ENCODE results near the gene TRMT2B.

TRMT2B gene

DNA sequence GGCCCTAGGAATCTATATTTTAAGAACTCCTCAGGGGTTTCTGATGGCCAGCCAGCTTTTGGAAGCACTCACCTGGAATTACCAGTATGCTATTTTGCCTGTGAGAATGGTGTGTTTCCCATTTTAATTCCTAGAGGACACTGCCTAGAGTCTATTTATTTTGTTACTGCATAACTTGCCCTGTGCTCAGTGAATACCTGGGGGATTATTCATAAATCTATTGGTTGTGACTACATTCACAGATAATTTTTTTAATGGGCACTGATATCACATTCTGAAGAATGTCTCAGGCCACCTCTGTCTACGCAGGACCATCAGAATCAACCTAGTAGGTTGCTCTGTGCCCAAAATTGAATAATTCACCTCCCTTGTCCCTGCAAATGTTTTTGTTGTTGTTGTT, 75.7 kb downstream of the TRMT2B start:
- no peak overlapping the region for H3K27ac ChIP-seq
- TF ChIP-seq, protein P1, sequence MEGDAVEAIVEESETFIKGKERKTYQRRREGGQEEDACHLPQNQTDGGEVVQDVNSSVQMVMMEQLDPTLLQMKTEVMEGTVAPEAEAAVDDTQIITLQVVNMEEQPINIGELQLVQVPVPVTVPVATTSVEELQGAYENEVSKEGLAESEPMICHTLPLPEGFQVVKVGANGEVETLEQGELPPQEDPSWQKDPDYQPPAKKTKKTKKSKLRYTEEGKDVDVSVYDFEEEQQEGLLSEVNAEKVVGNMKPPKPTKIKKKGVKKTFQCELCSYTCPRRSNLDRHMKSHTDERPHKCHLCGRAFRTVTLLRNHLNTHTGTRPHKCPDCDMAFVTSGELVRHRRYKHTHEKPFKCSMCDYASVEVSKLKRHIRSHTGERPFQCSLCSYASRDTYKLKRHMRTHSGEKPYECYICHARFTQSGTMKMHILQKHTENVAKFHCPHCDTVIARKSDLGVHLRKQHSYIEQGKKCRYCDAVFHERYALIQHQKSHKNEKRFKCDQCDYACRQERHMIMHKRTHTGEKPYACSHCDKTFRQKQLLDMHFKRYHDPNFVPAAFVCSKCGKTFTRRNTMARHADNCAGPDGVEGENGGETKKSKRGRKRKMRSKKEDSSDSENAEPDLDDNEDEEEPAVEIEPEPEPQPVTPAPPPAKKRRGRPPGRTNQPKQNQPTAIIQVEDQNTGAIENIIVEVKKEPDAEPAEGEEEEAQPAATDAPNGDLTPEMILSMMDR (conservative IDR thresholded peaks at IDR 0.05) = no peak
- no peak for TF ChIP-seq ZFX (IDR thresholded peaks at IDR 0.05)

DNA sequence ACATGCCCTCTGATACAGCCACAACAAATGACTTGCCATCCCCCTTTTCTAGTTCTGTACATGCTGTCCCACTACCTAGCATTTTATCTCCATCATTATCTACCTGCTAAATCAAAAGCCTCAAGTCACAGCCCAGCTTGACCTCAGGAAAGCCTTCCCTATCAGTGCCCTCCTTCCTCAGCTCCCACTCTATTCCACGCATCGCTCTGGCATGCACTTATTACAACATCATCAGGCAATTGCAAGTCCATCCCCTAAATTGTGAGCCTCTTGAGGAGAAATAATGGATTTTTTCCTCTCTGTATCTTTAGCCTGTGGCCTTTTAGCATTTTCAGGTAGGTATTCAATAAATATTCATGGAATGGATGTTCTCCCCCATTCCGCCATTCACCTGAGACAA, 76.7 kb downstream of the TRMT2B start:
- no peak overlapping the region for H3K27ac ChIP-seq
- TF ChIP-seq ZFX (IDR thresholded peaks at IDR 0.05) = no peak
- TF ChIP-seq, protein P1 (conservative IDR thresholded peaks at IDR 0.05) = no peak

DNA sequence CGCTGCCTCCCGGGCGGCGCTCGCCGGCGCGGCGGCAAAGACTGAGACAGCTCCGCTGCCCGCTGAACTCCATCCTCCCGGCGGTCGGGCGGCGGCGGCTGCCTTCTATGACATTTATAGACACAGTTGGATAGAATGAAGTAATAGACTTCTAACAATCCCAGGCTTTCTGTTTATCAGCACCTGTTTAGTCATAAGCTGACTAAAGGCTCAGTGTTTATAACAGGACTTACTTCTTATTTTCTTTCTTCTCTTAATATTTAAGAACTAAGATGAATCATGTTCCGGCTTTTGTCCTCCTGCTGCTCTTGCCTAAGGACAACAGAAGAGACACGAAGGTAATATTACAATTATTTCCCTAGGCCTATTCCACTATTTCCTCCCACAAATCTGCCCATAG, 78.5 kb downstream of the TRMT2B start:
- TF ChIP-seq, protein P1 (conservative IDR thresholded peaks at IDR 0.05) = no peak
- no peak for TF ChIP-seq ZFX (IDR thresholded peaks at IDR 0.05)
- no peak overlapping the region for H3K27ac ChIP-seq

DNA sequence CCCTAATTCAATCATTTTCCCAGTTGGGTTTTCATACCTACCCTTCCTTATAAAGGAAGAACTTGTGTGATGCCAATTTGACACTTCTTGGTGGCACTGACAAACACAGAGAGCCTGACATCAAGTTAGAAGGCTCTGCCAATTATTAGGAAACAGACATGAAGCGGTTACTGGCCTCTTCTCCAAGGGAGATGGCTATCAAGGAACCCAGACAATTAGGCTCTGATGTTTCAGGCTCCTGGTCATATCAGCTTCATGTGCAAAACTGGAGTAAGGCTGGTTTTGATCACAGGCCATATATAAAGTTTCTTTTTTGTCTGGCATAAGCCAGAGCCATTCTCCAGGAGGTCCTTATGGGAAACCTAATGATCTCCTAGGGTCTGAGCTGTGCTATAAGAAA, 82.0 kb downstream of the TRMT2B start:
- TF ChIP-seq, protein P1 (conservative IDR thresholded peaks at IDR 0.05) = no peak
- TF ChIP-seq ZFX (IDR thresholded peaks at IDR 0.05) = no peak
- no peak overlapping the region for H3K27ac ChIP-seq

DNA sequence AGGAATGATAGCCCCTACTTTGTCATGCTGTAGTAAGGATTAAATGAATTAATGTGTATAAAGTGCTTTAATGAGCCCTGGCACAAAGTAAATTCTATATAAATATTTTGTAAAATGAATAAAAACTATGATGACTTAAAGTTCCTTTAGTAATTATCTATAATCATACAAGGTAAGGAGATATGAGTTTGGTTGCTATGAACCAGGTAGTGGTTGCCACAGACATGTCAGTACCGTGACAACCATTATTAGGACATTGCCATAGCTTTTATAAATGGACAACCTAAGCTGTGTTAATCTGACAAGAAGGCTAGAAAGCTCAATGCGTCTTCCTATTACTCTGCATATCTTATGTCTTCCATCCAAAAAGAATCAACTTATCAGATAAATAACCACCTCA, 82.5 kb downstream of the TRMT2B start, which contains the start of gene ARL13A:
Gene ARL13A (plus strand): TSS at position 301 of the 400 bp plus-strand sequence. CDS start 3,982 bp downstream, outside the sequence.
- no peak for TF ChIP-seq ZFX (IDR thresholded peaks at IDR 0.05)
- TF ChIP-seq, protein P1 (conservative IDR thresholded peaks at IDR 0.05) = no peak
- H3K27ac ChIP-seq = no peak within 1 kb of the TSS

DNA sequence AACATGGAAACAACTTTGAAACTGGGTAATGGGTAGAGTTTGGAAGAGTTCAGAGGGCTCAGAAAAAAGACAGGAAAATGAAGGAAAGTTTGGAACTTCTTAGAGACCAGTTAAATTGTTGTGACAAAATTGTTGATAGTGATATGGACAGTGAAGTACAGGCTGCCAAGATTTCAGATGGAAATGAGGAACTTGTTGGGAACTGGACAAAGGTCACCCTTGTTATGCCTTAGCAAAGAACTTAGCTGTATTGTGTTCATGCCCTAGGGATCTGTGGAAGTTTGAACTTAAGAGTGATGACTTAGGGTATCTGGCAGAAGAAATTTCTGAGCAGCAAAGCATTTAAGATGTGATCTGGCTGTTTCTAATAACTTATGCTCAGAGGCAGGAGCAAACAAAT, 87.5 kb downstream of the TRMT2B start:
- H3K27ac ChIP-seq = no peak overlapping the region
- TF ChIP-seq, protein P1 (conservative IDR thresholded peaks at IDR 0.05) = no peak
- TF ChIP-seq ZFX (IDR thresholded peaks at IDR 0.05) = no peak

DNA sequence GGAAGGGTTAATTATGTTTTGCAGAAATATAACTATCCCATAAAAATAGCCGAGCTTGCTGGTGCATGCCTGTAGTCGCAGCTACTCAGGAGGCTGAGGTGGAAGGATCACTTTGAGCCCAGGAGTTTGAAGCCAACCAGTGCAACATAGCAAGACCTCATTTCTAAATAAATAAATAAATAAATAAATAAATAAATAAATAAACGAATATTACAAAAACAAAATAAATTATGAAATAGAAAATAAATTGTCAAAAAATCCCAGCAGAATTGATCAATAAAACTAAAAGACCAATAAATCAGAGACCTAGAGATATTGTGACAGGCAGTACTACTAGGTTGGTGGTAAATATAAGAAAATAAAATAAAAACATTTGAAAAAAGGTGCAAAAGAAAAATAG, 89.1 kb downstream of the TRMT2B start:
- TF ChIP-seq, protein P1 (conservative IDR thresholded peaks at IDR 0.05) = no peak
- no peak for TF ChIP-seq ZFX (IDR thresholded peaks at IDR 0.05)
- H3K27ac ChIP-seq = no peak overlapping the region

Measured in C4-2B (cell line).